HG02798 (cell line): ENCODE results near the gene PMF1.
A peak's percentile ranks its signal among the peaks of the same experiment; 100 is the strongest.
"Not testable (repeated sequence)": the region's sequence is repeated elsewhere in the genome, so short reads cannot be mapped to it uniquely, and the experiment has no call there.

Experiments used
- ATAC-seq: cut with Tn5 transposase; IDR thresholded peaks from one replicate; pipeline ENCODE4 v1.9.1; 2021; ENCODE audit warnings: mild to moderate bottlenecking; ENCODE audit not compliant: unreplicated experiment, poor library complexity

Gene PMF1

DNA sequence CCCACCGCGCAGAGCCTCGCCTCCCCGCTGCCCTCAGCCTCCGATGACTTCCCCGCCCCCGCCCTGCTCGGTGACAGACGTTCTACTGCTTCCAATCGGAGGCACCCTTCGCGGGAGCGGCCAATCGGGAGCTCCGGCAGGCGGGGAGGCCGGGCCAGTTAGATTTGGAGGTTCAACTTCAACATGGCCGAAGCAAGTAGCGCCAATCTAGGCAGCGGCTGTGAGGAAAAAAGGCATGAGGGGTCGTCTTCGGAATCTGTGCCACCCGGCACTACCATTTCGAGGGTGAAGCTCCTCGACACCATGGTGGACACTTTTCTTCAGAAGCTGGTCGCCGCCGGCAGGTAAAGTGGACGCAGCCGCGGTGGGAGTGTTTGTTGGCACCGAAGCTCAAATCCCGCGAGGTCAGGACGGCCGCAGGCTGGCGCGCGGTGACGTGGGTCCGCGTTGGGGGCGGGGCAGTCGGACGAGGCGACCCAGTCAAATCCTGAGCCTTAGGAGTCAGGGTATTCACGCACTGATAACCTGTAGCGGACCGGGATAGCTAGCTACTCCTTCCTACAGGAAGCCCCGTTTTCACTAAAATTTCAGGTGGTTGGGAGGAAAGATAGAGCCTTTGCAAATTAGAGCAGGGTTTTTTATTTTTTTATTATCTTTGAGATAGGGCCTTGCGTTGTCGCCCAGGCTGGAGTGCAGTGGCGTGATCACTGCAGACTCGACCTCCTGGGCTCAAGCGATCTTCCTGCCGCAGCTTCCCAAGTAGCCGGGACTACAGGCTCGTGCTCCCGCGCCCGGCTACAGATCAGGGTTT, at the start of gene PMF1:
Gene PMF1, plus strand, starts transcription at position 175 of the 811 bp plus-strand sequence. Its CDS starts 9 bp downstream, at position 184.
- peak; percentile 92 for ATAC-seq

- ATAC-seq = no peak
Observed at GRCh38 chr1:156163712-156164111, 49.1 kb upstream of the PMF1 start.

DNA sequence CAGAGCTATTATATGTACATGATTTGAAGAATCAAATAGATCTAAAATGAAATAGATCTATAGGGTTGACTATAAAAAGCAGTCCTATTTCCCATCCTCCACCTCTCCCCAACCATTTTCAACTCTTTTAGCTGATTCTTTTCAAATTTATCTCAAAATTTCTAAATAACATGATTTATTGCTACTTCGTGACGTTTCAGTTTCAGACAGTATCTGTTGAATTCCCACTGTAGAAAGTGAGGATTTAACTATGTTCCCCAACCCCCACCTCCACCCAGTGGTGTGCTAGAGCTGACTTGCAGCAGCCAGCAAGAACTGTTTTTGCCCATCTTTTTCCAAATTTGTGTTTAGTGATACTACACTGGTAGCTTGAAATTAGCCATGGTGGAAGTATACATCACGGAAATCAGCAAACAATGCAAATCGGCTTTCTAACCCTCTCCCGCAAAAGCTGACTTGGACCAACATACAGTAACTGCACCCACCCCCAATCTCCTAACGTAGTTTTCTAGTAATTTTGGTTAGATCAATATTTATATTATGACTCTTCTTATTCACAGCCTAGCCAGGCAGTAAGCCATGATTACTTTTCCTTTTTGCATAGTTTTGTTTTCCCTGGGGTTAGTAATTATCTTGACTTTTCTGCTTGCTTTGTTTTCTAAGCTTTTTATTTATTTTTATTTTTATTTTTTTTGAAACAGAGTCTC, 48.5 kb upstream of the PMF1 start:
- ATAC-seq = no peak

DNA sequence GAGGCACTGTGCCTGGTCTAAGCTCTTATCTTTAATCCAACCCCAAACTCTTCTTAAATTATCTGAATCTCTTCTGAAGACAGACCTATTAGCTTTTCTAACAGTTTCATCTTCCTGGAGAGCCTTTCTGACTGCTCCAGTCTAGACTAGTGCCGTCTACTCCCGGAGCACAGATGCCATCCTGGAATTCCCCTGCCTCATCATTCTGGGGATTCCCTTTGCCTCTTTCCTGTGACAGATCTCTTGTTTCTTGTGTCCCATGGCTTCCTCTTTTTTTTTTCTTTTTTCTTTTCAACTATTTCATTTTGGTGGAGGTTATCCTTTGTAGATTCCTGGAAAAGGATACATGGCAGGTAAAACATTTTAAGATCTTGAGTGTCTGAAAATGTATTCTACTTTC, 47.7 kb upstream of the PMF1 start:
- ATAC-seq = no peak

GRCh38 chr1:156167536-156167935, 45.3 kb upstream of the PMF1 start:
- ATAC-seq = no peak

DNA sequence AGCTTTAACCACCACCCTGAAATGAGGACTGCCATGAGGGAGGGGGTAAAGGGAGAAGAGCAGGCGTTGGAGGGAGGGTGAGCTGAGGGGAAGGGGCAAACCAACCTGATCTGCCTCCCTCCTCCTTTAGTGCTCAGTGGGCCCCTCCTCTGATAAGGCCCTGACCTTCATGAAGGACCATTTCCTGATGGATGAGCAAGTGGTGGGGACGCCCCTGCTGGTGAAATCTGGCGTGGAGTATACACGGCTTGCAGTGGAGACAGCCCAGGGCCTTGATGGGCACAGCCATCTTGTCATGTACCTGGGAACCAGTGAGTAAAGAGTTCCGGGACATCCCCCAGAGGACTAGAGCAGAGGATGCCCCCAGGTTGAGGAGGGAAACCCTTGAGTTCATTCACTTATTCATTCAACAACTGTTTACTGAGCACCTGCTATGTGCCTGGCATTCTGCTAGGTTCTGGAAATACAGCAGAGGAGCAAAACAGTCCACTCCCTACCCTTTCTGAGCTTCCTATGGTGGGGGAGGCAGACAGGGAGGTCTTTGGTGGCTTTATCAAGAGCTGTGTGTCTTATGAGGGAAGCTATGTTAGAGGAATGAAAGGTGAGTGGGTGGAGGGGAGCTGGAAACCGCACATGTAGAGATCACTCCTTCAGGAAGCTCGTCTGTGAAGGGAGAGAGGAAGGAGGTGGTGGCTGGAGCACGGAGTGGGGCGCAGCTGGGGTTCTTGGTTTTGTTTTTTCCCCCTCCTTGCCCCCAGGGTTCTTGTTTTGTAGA, 39.9 kb upstream of the PMF1 start:
- ATAC-seq = no peak

- ATAC-seq = no peak
Observed at GRCh38 chr1:156176610-156177210, 36.1 kb upstream of the PMF1 start.

DNA sequence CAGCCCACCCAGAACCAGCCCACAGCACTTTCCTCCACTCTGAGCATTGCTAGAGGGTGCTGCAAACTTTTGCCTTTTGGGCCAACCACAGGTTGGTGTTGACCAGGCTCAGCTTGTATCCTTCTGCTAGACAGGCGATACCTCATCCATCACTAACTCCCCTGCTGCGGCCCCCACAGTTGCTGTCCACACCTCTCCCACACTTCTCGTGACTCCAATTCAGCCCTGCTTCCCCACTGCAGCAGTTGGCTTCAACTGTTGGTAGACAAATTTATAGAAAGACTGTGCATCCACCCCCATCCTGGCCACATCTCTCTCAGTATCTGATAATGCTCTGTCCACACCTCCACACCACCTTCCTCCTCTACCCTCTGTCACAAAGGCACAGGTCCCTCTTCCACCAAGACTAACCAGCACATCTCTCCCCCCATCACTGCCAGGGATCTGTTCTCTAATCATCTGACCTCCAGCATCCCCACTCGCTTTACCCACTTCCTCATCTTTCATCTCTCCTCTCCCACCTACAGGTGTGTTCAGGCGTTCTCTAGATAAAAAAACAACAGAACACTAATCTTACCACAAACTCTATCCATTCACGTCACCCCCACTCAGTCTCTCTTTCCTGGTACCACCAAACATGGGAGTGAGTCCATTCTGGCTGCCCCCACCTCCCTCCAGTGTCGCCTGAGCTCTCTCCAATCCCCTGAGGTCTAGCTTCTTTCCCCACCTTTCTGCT, 34.7 kb upstream of the PMF1 start:
- no peak for ATAC-seq

GRCh38 chr1:156180471-156180870, 32.3 kb upstream of the PMF1 start:
- no peak for ATAC-seq

- ATAC-seq = not testable (repeated sequence)
Observed at GRCh38 chr1:156181391-156181924, 31.3 kb upstream of the PMF1 start.

- not testable (repeated sequence) for ATAC-seq
Observed at GRCh38 chr1:156182010-156182779, 30.6 kb upstream of the PMF1 start.

GRCh38 chr1:156186347-156187177, 26.2 kb upstream of the PMF1 start:
- ATAC-seq = not testable (repeated sequence)

- ATAC-seq = not testable (repeated sequence)
Observed at GRCh38 chr1:156190265-156190664, 22.5 kb upstream of the PMF1 start.

GRCh38 chr1:156191292-156191964, 21.4 kb upstream of the PMF1 start:
- no peak for ATAC-seq

GRCh38 chr1:156193208-156193487, 19.7 kb upstream of the PMF1 start:
- ATAC-seq = no peak

DNA sequence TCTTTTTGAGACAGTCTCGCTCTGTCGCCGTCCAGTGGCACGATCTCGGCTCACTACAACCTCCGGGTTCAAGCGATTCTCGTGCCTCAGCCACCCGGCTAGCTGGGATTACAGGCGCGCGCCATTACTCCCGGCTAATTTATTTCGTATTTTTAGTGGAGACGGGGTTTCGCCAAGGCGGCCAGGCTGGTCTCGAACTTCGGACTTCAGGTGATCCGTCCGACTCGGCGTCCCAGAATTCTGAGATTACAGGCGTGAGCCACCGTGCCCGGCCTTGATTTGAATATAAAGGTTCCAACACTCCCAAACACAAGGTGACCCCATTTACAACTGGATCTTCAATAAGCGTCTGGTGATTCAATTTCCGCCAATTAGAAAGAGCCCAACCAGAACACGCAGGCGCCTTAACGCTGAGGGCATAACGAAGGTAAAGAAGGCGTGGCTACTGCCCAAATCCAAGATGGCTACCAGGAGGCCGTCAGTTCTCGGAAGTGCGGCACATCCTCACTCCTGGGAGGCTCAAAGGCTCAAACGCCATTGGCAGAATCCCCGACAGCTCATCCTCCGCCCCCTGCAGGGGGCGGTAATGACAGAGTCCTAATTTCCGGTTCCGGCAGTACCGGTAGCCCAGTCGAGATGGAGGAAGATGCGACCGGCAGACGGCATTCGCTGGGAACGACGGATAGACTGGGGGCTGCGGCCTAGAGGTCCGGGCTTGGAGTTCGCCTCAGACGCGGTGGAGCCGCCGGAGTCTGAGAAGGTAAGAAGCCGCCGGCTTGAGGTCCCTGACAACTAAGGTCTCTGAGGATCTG, 19.1 kb upstream of the PMF1 start, which contains the start of gene SLC25A44:
Gene SLC25A44, plus strand, starts transcription at position 617 of the 812 bp plus-strand sequence. CDS start 5,744 bp downstream, outside the sequence.
- ATAC-seq = peak; percentile 98

- ATAC-seq = no peak
Observed at GRCh38 chr1:156194300-156194652, 18.5 kb upstream of the PMF1 start.
